HepG2 (cell line): ENCODE results near the gene MORC3. TPM values are rescaled to one million over a fixed set of nuclear protein-coding genes. Genes with fewer than 3 reads are reported as not detected.

ENCODE experiments used
- AKNA ChIP-seq: sonication (generic); formaldehyde crosslinking; IDR thresholded peaks from 2 replicates; pipeline ENCODE4 v1.4.0; 2020; ENCODE audit warnings: missing genetic modification reagents, borderline replicate concordance
- ARHGAP35 ChIP-seq: sonication (generic); formaldehyde crosslinking; IDR thresholded peaks from 2 replicates; pipeline ENCODE4 v1.9.0; 2022; ENCODE audit warnings: mild to moderate bottlenecking, inconsistent platforms, moderate library complexity, missing genetic modification reagents, borderline replicate concordance
- ARID2 ChIP-seq: sonication (generic); formaldehyde crosslinking; IDR thresholded peaks from 2 replicates; pipeline ENCODE4 v1.8.1; 2022; ENCODE audit warnings: mild to moderate bottlenecking, missing genetic modification reagents, borderline replicate concordance
- HDAC1 ChIP-seq: sonication (generic); formaldehyde crosslinking; IDR thresholded peaks from 2 replicates; pipeline ENCODE4 v1.5.1; 2020; ENCODE audit warnings: mild to moderate bottlenecking, missing genetic modification reagents
- HNRNPUL1 ChIP-seq: fragments of 200-400 bp; formaldehyde crosslinking; IDR thresholded peaks from 2 replicates; pipeline ENCODE4 v1.6.1; 2017; ENCODE audit warnings: low read depth, mild to moderate bottlenecking, low read length, moderate library complexity
- KDM6A ChIP-seq: IDR thresholded peaks from 2 replicates; pipeline ENCODE4 v1.6.1; 2016; ENCODE audit warnings: low read depth
- MXI1 ChIP-seq: IDR thresholded peaks from 3 replicates; pipeline ENCODE4 v1.6.1; 2012; ENCODE audit warnings: low read depth, low read length, inconsistent platforms, borderline replicate concordance
- MYNN ChIP-seq: sonication (generic); formaldehyde crosslinking; IDR thresholded peaks from 2 replicates; pipeline ENCODE4 v1.4.0; 2020; ENCODE audit warnings: mild to moderate bottlenecking, low read depth, missing genetic modification reagents
- NFE2L2 ChIP-seq: fragments of 150-350 bp; IDR thresholded peaks from 2 replicates; pipeline ENCODE4 v1.6.1; 2014; ENCODE audit warnings: low read length
- SKIL ChIP-seq: sonication (generic); formaldehyde crosslinking; IDR thresholded peaks from 2 replicates; pipeline ENCODE4 v1.8.0; 2022; ENCODE audit warnings: missing genetic modification reagents, mild to moderate bottlenecking, moderate library complexity, borderline replicate concordance
- SRSF4 ChIP-seq: fragments of 200-400 bp; formaldehyde crosslinking; IDR thresholded peaks from one replicate; pipeline ENCODE4 v1.6.1; 2018; ENCODE audit warnings: mild to moderate bottlenecking, low read depth, low read length, moderate library complexity; ENCODE audit not compliant: poor library complexity, severe bottlenecking
- ZFAT ChIP-seq: sonication (generic); formaldehyde crosslinking; conservative IDR thresholded peaks from 2 replicates; pipeline ENCODE4 v1.8.1; 2023; ENCODE audit warnings: missing genetic modification reagents, inconsistent platforms
- ZFP1 ChIP-seq: IDR thresholded peaks from 2 replicates; pipeline ENCODE4 v1.6.1; 2016
- ZFP37 ChIP-seq: sonication (generic); formaldehyde crosslinking; IDR thresholded peaks from 2 replicates; pipeline ENCODE4 v1.4.0; 2020; ENCODE audit warnings: missing genetic modification reagents, borderline replicate concordance
- ZNF512 ChIP-seq: sonication (generic); formaldehyde crosslinking; IDR thresholded peaks from 2 replicates; pipeline ENCODE4 v1.4.0; 2020; ENCODE audit warnings: mild to moderate bottlenecking, missing genetic modification reagents
- polyA plus RNA-seq, 8 experiments: library from polyadenylated mRNA; depleted of rRNA in 3 of 8; stranded (reverse) in 7 of 8; unstranded in 1 of 8; fragments of >200 nt; fragmentation: Illumina TruSeq in 4 of 8; extraction: Trizol in 4 of 8; gene quantifications; 2 replicates each; pipeline versions ENCODE4 v1.2.1 to v1.2.3, GENCODE V29; 2011 to 2016; ENCODE audit warnings: low read depth in 4 of 8, missing spikeins in 1 of 8, mixed read lengths in 1 of 8; ENCODE audit not compliant: insufficient read depth in 1 of 8
- total RNA-seq, 5 experiments: library from RNA; depleted of rRNA; stranded (reverse); fragments of >200 nt; fragmentation: Illumina TruSeq; extraction: Trizol; gene quantifications; 2 replicates each; pipeline ENCODE4 v1.2.3, GENCODE V29; 2016; ENCODE audit warnings: low read depth in 1 of 5

The MORC3 gene
- total and polyA plus RNA-seq, 2 of the 13 experiments (the other 11 are each of a cell fraction or from before 2014, with no cell fraction given) = 12.9 to 19.5 TPM

GRCh38 chr21:36321325-36322082, 1.5 kb downstream of the MORC3 start (continued):
- TF ChIP-seq HDAC1 (CRISPR knock-in tag) (peak; percentile 31; the same call in 1 of the 2 replicates), ZFAT (CRISPR knock-in tag) (0 out of 2 replicates have a peak, but pooled peaks have one; percentile 21), MXI1 (no peak), MYNN (CRISPR knock-in tag) (no peak), NFE2L2 (no peak), ARHGAP35 (CRISPR knock-in tag) (no peak), ZFP1 (CRISPR knock-in tag) (no peak), HNRNPUL1 (no peak), AKNA (no peak), ZNF512 (CRISPR knock-in tag) (no peak), KDM6A (CRISPR knock-in tag) (no peak), SKIL (no peak), ARID2 (no peak), SRSF4 (no peak), ZFP37 (CRISPR knock-in tag) (no peak)
